Mucosa of descending colon (tissue), 3 donors: Measurements from ENCODE around the gene DGAT2. TPM values are rescaled to one million over a fixed set of nuclear protein-coding genes. Genes with fewer than 3 reads are reported as not detected.

Source experiments
- ATAC-seq: fragments of 200-7000 bp; cut with Tn5 transposase; one replicate; pipeline ENCODE4 v1.9.1; 2020; ENCODE audit warnings: mild to moderate bottlenecking, moderate library complexity
- DNase-seq, 3 donors: peaks; one replicate each; pipeline ENCODE4 v3.0.0-alpha.2; 2020
- H3K36me3 ChIP-seq: fragments of 200-600 bp; one replicate; pipeline ENCODE4 v1.8.0; 2021; ENCODE audit warnings: low read depth, mild to moderate bottlenecking
- H3K4me1 ChIP-seq: fragments of 200-600 bp; one replicate; pipeline ENCODE4 v1.8.0; 2021; ENCODE audit warnings: low read depth, mild to moderate bottlenecking
- H3K4me3 ChIP-seq: fragments of 200-600 bp; one replicate; pipeline ENCODE4 v1.8.0; 2021; ENCODE audit warnings: mild to moderate bottlenecking
- H3K9me3 ChIP-seq: fragments of 200-600 bp; one replicate; pipeline ENCODE4 v1.8.0; 2021; ENCODE audit warnings: mild to moderate bottlenecking
- CTCF ChIP-seq: fragments of 200-600 bp; IDR thresholded peaks from one replicate; pipeline ENCODE4 v1.8.0; 2022; ENCODE audit warnings: antibody characterized with exemption, mild to moderate bottlenecking
- intact Hi-C, 2 donors: fragments of 100-400 bp; cut with DNase I in 1 of 2; cut with micrococcal nuclease in 1 of 2; formaldehyde crosslinking; loops; one replicate each; pipeline versions ENCODE4 v1.11.0 to v1.11.1; 2022; cut with DNase I, micrococcal nuclease
- long read RNA-seq, 2 donors: library from polyadenylated mRNA; unstranded; transcript quantifications; one replicate each; pipeline ENCODE4 v2.0.0, GENCODE V29; 2019 to 2021
- total RNA-seq, 3 donors: library from RNA; stranded (reverse); fragmentation: NEBNext Ultra II Directional in 2 of 3; extraction: Animal tissue kit (Norgen Biotek cat#: 25700) in 2 of 3; gene quantifications; one replicate each; pipeline versions ENCODE4 v1.2.1 to v1.2.4, GENCODE V29; 2021 to 2023
- donor health status: DM: no; HTN: no; CAD: no; lungs with moderate emphysema.
- donor health status: DM: no; HTN: no; CAD: no.
- donor health status: DM: no; HTN: yes; CAD: no.

Gene DGAT2
- 1 to 10 TPM; 3.4 to 4.2 (median 3.5) TPM for total RNA-seq
- long read RNA-seq, donor 1, transcript DGAT2-201 (8 exons, 2,453 nt) = major isoform, 10 of 12 reads
- long read RNA-seq, donor 1, partial matches to known transcripts = 0 of 12 reads
- long read RNA-seq, donor 1, other reads (novel, unspliced or antisense) = 0 of 12 reads
- long read RNA-seq, donor 2, partial matches to known transcripts = 0 of 1 reads
- long read RNA-seq, donor 2, other reads (novel, unspliced or antisense) = 0 of 1 reads

GRCh38 chr11:75768112-75768908, at the start of gene DGAT2:
Gene DGAT2, plus strand, starts transcription at chr11:75768778. Its CDS starts 214 bp downstream, at chr11:75768992.
- DNase-seq (peak; percentile 84 to 86 (median 85)), ATAC-seq (peak; percentile 93)
- intact Hi-C loops = no loop called here
- no peaks in the 10 kb centered on the region for H3K9me3 ChIP-seq
- no peak within 1 kb of the TSS for H3K4me3 ChIP-seq
- H3K4me1 ChIP-seq = peaks cover 13% of the 10 kb centered on the region
- TF ChIP-seq CTCF = no peak
- H3K36me3 ChIP-seq = no peaks in the 10 kb centered on the region

GRCh38 chr11:75719340-75720239, 49.0 kb upstream of the DGAT2 start:
- DNase-seq (peak; percentile 66 to 71 (median 71)), ATAC-seq (peak; percentile 64)
- Histone ChIP-seq H3K9me3 (no peaks in the 10 kb centered on the region), H3K4me1 (peaks cover 42% of the 10 kb centered on the region), H3K4me3 (no peak overlapping the region), H3K36me3 (no peaks in the 10 kb centered on the region)
- intact Hi-C loops = no loop called here
- no peak for TF ChIP-seq CTCF

GRCh38 chr11:75720639-75721038, 47.9 kb upstream of the DGAT2 start:
- H3K4me1 ChIP-seq = peaks cover 42% of the 10 kb centered on the region
- H3K4me3 ChIP-seq = no peak overlapping the region
- intact Hi-C loops = no loop called here

GRCh38 chr11:75721852-75722668, 46.5 kb upstream of the DGAT2 start:
- peak; percentile 65 to 72 (median 70) for DNase-seq
- peak; percentile 38 for ATAC-seq
- no peak overlapping the region for H3K4me3 ChIP-seq
- intact Hi-C loops = no loop called here
- no peaks in the 10 kb centered on the region for H3K9me3 ChIP-seq
- no peak for TF ChIP-seq CTCF
- H3K36me3 ChIP-seq = no peaks in the 10 kb centered on the region
- peaks cover 31% of the 10 kb centered on the region for H3K4me1 ChIP-seq

More at GRCh38 chr11:75720639-75721038, 47.9 kb upstream of the DGAT2 start:
- DNase-seq = no peak
- H3K9me3 ChIP-seq = no peaks in the 10 kb centered on the region
- TF ChIP-seq CTCF = no peak
- no peak for ATAC-seq
- no peaks in the 10 kb centered on the region for H3K36me3 ChIP-seq

- no peak for TF ChIP-seq CTCF
- ATAC-seq = no peak
- no peak for DNase-seq
- Histone ChIP-seq H3K9me3 (no peaks in the 10 kb centered on the region), H3K4me1 (peaks cover 26% of the 10 kb centered on the region), H3K36me3 (no peaks in the 10 kb centered on the region), H3K4me3 (no peak overlapping the region)
- intact Hi-C loops = no loop called here
Observed at GRCh38 chr11:75722669-75723042, 45.9 kb upstream of the DGAT2 start.
